Hepatocyte (in vitro differentiated cells): ENCODE results near the gene BCKDHB. TPM values are rescaled to one million over a fixed set of nuclear protein-coding genes. Genes with fewer than 3 reads are reported as not detected.

Experiments used
- DNase-seq: peaks from one replicate; pipeline ENCODE4 v3.0.0-alpha.2; 2016; ENCODE audit warnings: low spot score
- H2AFZ ChIP-seq: fragments of 200-600 bp; sonication (generic); 2 replicates; pipeline ENCODE4 v1.6.0; 2016; ENCODE audit warnings: antibody characterized with exemption, mild to moderate bottlenecking
- H3K27ac ChIP-seq: fragments of 200-600 bp; sonication (generic); 2 replicates; pipeline ENCODE4 v1.5.1; 2016; ENCODE audit warnings: mild to moderate bottlenecking
- H3K27me3 ChIP-seq: fragments of 200-600 bp; sonication (generic); 2 replicates; pipeline ENCODE4 v1.6.1; 2016
- H3K36me3 ChIP-seq: fragments of 200-600 bp; sonication (generic); replicated peaks from 2 replicates; pipeline ENCODE4 v1.5.1; 2016; ENCODE audit warnings: low read depth; ENCODE audit not compliant: insufficient read depth
- H3K4me1 ChIP-seq: fragments of 200-600 bp; sonication (generic); 2 replicates; pipeline ENCODE4 v1.5.1; 2016; ENCODE audit warnings: mild to moderate bottlenecking, moderate library complexity; ENCODE audit not compliant: insufficient read depth
- H3K4me2 ChIP-seq: fragments of 200-600 bp; sonication (generic); 2 replicates; pipeline ENCODE4 v1.6.0; 2016
- H3K4me3 ChIP-seq: fragments of 200-600 bp; sonication (generic); 2 replicates; pipeline ENCODE4 v1.5.1; 2016; ENCODE audit warnings: mild to moderate bottlenecking
- H3K79me2 ChIP-seq: fragments of 200-600 bp; sonication (generic); 2 replicates; pipeline ENCODE4 v1.6.0; 2017; ENCODE audit warnings: mild to moderate bottlenecking
- H3K9me2 ChIP-seq: fragments of 200-600 bp; sonication (generic); replicated peaks from 2 replicates; pipeline ENCODE4 v1.6.0; 2017; ENCODE audit warnings: mild to moderate bottlenecking; ENCODE audit not compliant: insufficient read depth
- H3K9me3 ChIP-seq: fragments of 200-600 bp; sonication (generic); 2 replicates; pipeline ENCODE4 v1.5.1; 2016; ENCODE audit warnings: low read depth, mild to moderate bottlenecking
- H4K20me1 ChIP-seq: fragments of 200-600 bp; sonication (generic); 2 replicates; pipeline ENCODE4 v1.6.0; 2016; ENCODE audit warnings: mild to moderate bottlenecking; ENCODE audit not compliant: insufficient read depth, poor library complexity, severe bottlenecking
- CTCF ChIP-seq: fragments of 200-600 bp; sonication (generic); IDR thresholded peaks from 2 replicates; pipeline ENCODE4 v1.5.1; 2016; ENCODE audit warnings: antibody characterized with exemption, mild to moderate bottlenecking; ENCODE audit not compliant: poor library complexity
- EZH2 ChIP-seq: fragments of 200-600 bp; sonication (generic); IDR thresholded peaks from 2 replicates; pipeline ENCODE4 v1.6.1; 2016; ENCODE audit warnings: antibody characterized with exemption, mild to moderate bottlenecking, borderline replicate concordance
- EZH2phosphoT487 ChIP-seq: fragments of 200-600 bp; sonication (generic); IDR thresholded peaks from one replicate; pipeline ENCODE4 v1.6.1; 2018; ENCODE audit warnings: antibody characterized with exemption, mild to moderate bottlenecking, low read depth, moderate library complexity; ENCODE audit not compliant: unreplicated experiment, severe bottlenecking
- WGBS: methylation state at CpG from one replicate; pipeline ENCODE4 v1.1.6; 2016; ENCODE audit warnings: low lambda C conversion rate; ENCODE audit errors: missing lambda C conversion rate; 5-methylcytosine and 5-hydroxymethylcytosine counted together
- polyA plus RNA-seq: library from polyadenylated mRNA; unstranded; fragments of >200 nt; fragmentation: Nextera tagmentation; extraction: Ambion mirVana; gene quantifications from 2 replicates; pipeline ENCODE4 v1.2.1, GENCODE V29; 2016
- total RNA-seq: library from RNA; depleted of rRNA; stranded (reverse); fragments of >200 nt; gene quantifications from 2 replicates; pipeline ENCODE4 v1.2.3, GENCODE V29; 2014

The BCKDHB gene
- total and polyA plus RNA-seq, 2 experiments from 2014 or later, result 28.7 to 32.0 TPM

GRCh38 chr6:80077067-80077466 is 29.4 kb upstream of the BCKDHB start:
- H3K36me3 ChIP-seq, result no peaks in the 10 kb centered on the region
- H2AFZ ChIP-seq, result no peak overlapping the region
- WGBS, result 94% methylated on average over 1 of the region's 1 CpG
- TF ChIP-seq EZH2, result no peak
- no peak for TF ChIP-seq EZH2phosphoT487
- TF ChIP-seq CTCF, result no peak
- H4K20me1 ChIP-seq, result no peaks in the 10 kb centered on the region
- no peaks in the 10 kb centered on the region for H3K9me2 ChIP-seq
- H3K4me3 ChIP-seq, result no peak overlapping the region
- DNase-seq, result no peak
- no peaks in the 10 kb centered on the region for H3K9me3 ChIP-seq
- no peak overlapping the region for H3K27ac ChIP-seq
- H3K4me1 ChIP-seq, result no peaks in the 10 kb centered on the region
- H3K4me2 ChIP-seq, result no peak overlapping the region
- H3K27me3 ChIP-seq, result no peaks in the 10 kb centered on the region
- no peaks in the 10 kb centered on the region for H3K79me2 ChIP-seq

GRCh38 chr6:80088637-80089036 is 17.8 kb upstream of the BCKDHB start:
- Histone ChIP-seq H3K27ac (no peak overlapping the region), H3K4me1 (no peaks in the 10 kb centered on the region), H3K4me2 (no peak overlapping the region), H3K79me2 (no peaks in the 10 kb centered on the region), H4K20me1 (no peaks in the 10 kb centered on the region), H3K36me3 (no peaks in the 10 kb centered on the region), H3K4me3 (no peak overlapping the region), H3K9me3 (no peaks in the 10 kb centered on the region), H3K27me3 (no peaks in the 10 kb centered on the region), H2AFZ (no peak overlapping the region), H3K9me2 (no peaks in the 10 kb centered on the region)
- 75% methylated on average over 6 of the region's 6 CpGs for WGBS
- no peak for DNase-seq
- TF ChIP-seq EZH2phosphoT487, result no peak
- TF ChIP-seq EZH2, result no peak
- no peak for TF ChIP-seq CTCF

- Histone ChIP-seq H3K4me1 (no peaks in the 10 kb centered on the region), H3K4me2 (no peak overlapping the region), H3K27ac (no peak overlapping the region), H4K20me1 (no peaks in the 10 kb centered on the region), H3K36me3 (no peaks in the 10 kb centered on the region), H2AFZ (no peak overlapping the region), H3K4me3 (no peak overlapping the region), H3K79me2 (no peaks in the 10 kb centered on the region), H3K27me3 (no peaks in the 10 kb centered on the region), H3K9me3 (no peaks in the 10 kb centered on the region), H3K9me2 (no peaks in the 10 kb centered on the region)
- TF ChIP-seq EZH2phosphoT487 (no peak), CTCF (no peak), EZH2 (no peak)
- DNase-seq, result no peak
Measured at GRCh38 chr6:80091506-80091905, 15.0 kb upstream of the BCKDHB start.

DNA sequence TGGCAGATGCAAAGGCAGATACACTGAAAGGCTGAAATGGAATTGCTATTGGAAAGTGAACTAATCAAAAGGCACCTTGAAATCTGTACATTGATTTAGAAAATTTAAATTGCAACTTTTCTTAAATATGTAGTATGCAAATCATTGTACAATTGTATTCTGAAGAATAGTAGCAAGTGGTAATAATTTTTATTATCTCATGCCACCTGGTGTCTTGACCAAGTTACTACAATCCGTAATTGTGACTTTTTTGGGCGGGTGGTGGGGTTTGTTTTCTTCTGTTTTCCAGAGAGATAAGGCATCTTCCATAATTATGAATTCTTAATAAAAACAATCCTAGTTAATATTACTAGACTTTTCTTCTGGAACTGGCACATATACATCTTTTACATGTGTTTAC is 12.5 kb upstream of the BCKDHB start:
- Histone ChIP-seq H3K9me2 (no peaks in the 10 kb centered on the region), H3K4me2 (no peak overlapping the region), H3K79me2 (no peaks in the 10 kb centered on the region), H3K4me1 (no peaks in the 10 kb centered on the region), H3K4me3 (no peak overlapping the region), H2AFZ (no peak overlapping the region), H4K20me1 (no peaks in the 10 kb centered on the region), H3K27me3 (no peaks in the 10 kb centered on the region), H3K36me3 (no peaks in the 10 kb centered on the region), H3K9me3 (no peaks in the 10 kb centered on the region), H3K27ac (no peak overlapping the region)
- peak; percentile 57 for TF ChIP-seq CTCF
- no peak for TF ChIP-seq EZH2phosphoT487
- WGBS, result 3% methylated on average over 2 of the region's 2 CpGs
- peak; percentile 28 for DNase-seq
